Dedifferentiated amniotic fluid mesenchymal stem cell (primary cell): ENCODE data around the gene PXN.
"Not testable (repeated sequence)": the region's sequence is repeated elsewhere in the genome, so short reads cannot be mapped to it uniquely, and the experiment has no call there.

Experiments used
- DNase-seq: peaks from one replicate; pipeline ENCODE4 v3.0.0-alpha.2; 2016; ENCODE audit errors: extremely low spot score

Gene PXN

GRCh38 chr12:120241561-120242274 is 23.8 kb downstream of the PXN start:
- no peak for DNase-seq

GRCh38 chr12:120240495-120240833 is 25.1 kb downstream of the PXN start:
- DNase-seq, result no peak

DNA sequence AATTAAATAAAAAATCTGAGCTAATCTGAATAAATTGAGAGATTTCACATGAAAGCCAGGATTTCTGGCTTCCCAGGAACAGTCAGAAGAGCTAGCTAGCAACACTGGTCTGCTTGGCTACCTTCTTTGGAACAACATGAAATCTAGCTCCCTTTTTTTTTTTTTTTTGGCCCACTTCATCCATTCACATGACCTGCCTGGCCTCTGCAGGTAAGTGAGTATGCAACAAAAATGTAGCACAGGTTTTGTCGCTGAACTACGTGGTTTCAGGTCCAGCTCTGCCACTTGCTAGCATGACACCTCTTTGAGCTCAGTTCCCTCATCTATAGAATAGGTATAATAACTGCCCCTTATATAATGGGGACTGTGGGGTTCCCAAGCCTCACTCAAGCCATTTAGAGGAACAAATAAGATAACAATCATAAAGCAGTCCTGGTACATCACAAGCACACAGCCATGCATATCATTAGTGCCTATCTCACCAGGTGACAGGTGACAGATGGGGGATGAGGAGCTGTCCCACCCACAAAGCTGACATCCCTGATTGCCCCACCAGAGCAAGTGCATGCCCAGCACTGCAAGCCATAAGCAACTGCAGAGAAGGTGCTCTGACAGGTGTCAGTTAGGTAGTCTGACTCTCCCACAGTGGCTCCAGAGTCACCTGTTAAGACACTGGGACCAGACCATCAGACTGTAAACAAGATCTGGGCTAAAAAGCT is 25.6 kb downstream of the PXN start:
- DNase-seq, result no peak

GRCh38 chr12:120238839-120239445 is 26.6 kb downstream of the PXN start:
- no peak for DNase-seq

DNA sequence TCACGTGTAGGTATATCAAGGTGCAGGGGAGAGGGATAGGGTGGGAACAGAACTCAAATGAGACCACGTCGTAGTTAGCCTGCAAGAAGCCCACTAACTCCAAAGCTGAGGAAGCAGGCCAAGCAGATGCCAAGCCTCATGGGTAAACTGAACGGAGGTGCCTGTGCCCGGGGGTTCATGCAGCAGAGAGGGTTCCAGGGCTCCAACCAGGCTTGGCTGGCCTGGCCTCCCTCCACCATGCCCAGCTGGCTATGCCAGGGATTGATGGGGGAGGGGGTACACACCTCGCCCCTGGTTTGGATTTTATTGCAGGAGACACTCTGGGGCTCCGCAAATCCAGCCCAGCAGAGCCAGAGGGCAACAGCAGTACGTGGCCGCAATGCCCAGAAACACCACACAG is 27.3 kb downstream of the PXN start:
- no peak for DNase-seq

DNA sequence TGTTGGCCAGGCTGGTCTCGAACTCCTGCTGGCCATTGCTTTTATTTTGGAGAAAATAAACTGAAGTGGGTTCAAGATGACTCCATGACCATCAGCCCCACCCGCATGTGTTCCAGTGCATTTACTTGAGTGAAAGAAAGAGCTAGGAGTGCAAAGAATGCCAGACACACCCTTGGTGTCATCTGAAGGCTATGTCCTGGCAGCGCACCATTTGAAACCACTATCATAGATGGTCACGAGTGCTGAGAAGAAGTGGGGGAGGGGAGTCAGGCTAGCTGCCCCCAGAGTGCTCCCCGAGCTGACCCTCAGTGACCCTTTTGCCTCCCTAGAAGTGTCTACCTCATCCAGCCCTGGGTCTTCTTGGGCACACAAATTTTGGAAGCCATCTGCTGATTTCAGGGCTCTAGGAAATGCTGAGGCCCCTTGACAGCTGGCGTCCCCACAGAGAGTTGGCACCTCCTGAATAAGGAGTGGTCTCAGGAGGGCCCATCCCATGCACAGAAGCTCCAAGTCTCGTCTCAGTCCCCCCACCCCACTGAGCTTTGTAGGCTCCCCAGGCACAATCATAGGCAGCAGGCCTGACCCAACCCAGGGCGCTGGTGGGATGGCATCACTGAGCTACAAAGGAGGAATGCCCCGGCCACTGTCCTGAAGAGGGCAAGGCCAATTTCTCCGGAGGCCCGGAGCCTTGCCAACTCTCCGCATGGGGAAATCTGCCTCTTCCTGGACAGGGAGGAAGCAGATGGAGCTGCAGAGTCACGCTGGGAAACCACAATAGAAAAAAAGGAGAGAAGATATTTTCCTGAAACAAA is 28.0 kb downstream of the PXN start:
- peak; percentile 54 for DNase-seq

GRCh38 chr12:120236809-120237208 is 28.7 kb downstream of the PXN start:
- DNase-seq, result not testable (repeated sequence)

DNA sequence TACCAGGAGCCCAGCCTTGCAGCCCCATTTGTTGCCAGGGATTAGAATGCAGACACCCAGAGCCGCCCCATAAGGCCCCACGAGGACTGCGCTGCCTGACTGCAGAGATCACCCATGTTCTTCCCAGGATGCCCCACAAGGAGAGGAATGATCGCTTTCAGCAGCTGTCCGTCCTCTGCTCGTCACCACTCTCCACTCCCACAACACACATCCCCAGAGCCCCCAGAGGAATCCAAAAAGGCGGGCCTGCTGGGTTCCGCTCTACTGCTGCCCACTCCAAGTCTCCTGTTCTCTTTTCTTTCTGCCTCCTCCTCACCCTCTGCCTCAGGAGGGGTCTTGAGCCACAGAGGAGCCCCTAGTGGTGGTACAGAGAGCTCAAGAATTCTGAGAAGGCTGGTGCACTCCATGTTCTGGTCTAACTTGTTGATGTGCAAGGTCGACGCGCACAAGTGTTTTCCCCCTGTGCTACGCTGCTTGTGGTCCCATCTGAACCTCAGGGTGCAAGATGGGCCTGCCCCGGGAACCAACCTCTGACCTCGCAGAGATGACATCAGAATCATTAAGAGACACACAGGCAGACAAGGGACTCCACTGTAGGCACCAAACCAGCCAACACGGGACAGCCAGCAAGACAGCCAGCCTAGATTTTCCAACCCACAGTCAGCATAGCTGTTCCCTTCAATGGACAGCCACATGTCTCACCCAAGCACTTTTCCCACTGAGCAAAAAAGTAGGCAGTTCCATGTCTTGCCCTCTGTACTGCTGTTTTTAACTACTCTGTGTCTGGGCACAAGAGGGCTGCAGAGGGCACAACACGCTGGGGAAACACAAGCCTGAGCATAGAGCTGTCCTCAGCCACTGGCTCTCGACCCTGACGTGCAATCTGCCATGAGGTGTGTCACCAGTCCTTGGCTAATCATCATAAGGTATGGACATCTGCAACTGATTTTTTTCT is 29.9 kb downstream of the PXN start:
- no peak for DNase-seq

- peak; percentile 94 for DNase-seq
Measured at GRCh38 chr12:120234643-120235368, 30.7 kb downstream of the PXN start.

GRCh38 chr12:120231316-120232011 is 34.1 kb downstream of the PXN start:
- peak; percentile 63 for DNase-seq

GRCh38 chr12:120230974-120231315 is 34.6 kb downstream of the PXN start:
- no peak for DNase-seq

DNA sequence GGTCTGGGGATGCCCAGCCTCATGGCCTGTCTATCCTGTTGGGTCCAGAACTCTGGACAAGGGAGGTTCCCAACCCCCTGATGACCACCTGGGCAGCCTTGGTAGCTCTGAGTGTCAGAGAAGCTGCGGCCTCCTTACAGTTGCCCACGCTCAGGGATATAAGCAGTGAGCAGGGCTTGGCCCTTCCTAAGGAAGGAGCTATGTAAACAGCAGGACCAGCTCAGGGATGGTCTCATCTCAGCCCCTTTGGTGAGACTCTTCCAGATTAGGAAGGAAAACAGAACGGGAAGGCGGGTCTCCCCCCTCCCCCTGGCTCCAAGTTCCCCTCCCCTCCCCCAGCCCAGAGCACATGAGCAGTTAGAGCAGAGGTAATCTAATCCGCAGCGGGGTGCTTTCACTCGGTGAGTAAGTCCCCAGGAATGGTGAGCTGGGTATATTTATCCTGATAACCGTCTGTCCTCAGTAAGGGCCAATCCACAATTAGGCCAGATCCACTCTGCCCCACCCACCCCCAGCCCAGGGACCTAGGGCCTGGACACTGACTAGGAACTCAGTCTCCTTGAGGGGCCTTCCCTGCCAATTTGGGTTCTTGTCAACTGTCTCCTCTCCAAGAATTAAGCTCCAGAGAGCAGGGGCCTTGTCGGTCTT is 35.1 kb downstream of the PXN start:
- peak; percentile 94 for DNase-seq

- DNase-seq, result no peak
Measured at GRCh38 chr12:120229487-120230325, 35.8 kb downstream of the PXN start.

DNA sequence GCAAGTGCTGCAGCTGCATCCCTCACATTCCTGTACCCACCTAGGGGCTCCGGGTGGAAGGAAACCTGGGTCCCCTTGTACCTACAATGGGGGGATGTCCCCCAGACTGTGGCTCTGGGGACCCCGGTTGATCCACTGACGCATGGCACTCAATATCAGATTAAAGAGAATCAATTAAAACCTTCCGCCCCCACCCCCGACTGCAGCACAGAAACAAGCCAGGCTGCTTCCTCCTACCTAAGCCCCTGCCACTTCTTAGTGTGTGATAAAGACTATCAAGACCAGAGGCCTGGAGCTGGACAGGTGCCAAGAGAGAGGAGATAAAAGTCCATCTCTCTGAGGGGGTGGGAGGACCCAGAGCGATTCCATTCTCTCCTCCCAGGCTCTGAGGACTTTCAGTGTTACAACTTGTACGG is 36.5 kb downstream of the PXN start:
- no peak for DNase-seq

DNA sequence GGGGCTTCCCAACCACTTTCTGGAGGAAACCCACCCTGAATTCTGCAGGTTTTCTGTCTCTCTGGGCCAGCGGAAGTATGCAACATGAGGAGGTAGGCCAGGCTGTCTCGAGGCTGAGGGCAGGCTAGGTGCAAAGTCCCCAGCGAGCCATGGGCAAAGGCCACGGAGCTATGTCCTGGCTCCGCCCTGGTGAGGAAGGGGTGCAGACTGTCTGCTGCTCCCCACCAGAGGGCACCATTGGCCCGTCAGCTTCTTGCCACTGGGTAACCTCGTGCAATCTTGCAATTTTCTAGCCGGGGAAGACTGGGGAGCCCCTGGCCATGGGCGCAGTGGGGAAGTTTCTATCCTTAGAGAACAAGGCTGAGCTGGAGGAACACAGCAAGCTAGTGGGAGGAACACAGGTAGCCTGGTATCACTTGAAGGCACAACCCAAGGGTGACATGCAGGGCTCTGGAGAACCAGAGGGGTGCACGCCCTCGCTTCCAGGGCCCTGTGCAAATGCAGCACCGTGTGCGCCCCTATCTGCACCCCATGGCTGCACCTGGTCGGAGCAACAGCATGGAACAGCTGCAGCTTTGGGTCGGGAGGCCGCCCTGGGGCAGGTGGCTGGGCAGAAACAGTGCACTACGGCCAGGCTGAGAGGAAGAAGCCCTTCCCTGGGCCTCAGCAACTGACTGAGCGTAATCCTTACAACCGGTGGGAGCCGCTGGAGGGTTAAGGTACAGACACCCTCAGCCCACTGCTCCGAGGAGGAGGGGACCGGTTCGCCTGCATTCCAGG is 37.0 kb downstream of the PXN start:
- DNase-seq, result peak; percentile 74

GRCh38 chr12:120228041-120228290 is 37.6 kb downstream of the PXN start:
- no peak for DNase-seq

- DNase-seq, result no peak
Measured at GRCh38 chr12:120227233-120228040, 38.1 kb downstream of the PXN start.
